Measurements from ENCODE around the gene ZNF768. TPM values are rescaled to one million over a fixed set of nuclear protein-coding genes. Genes with fewer than 3 reads are reported as not detected.

Gene ZNF768
- total RNA-seq, 4 donors from 2014 or later, result 8.8 to 41.3 (median 28.5) TPM

GRCh38 chr16:30555315-30556124, 29.2 kb upstream of the ZNF768 start:
- intact Hi-C loops (cut with DNase I; ENCODE audit: low total_unique reads), result no loop called here
- DNase-seq, result no peak
- Histone ChIP-seq H3K4me3 (no peak overlapping the region), H3K27ac (no peak overlapping the region), H3K4me1 (peaks cover 0 to 6% of the 10 kb centered on the region in 2 donors), H3K36me3 (no peaks in the 10 kb centered on the region), H3K27me3 (no peaks in the 10 kb centered on the region), H3K9me3 (no peaks in the 10 kb centered on the region)
- TF ChIP-seq POLR2A (IDR thresholded peaks at IDR 0.05), result no peak

GRCh38 chr16:30554557-30555314, 28.4 kb upstream of the ZNF768 start:
- no peak for DNase-seq
- Histone ChIP-seq H3K27ac (no peak overlapping the region), H3K27me3 (no peaks in the 10 kb centered on the region), H3K36me3 (no peaks in the 10 kb centered on the region), H3K4me3 (no peak overlapping the region), H3K9me3 (no peaks in the 10 kb centered on the region), H3K4me1 (peaks cover 0 to 6% of the 10 kb centered on the region in 2 donors)
- TF ChIP-seq POLR2A (IDR thresholded peaks at IDR 0.05) (no peak), CTCF (IDR thresholded peaks at IDR 0.05) (no peak)
- intact Hi-C loops (cut with DNase I; ENCODE audit: low total_unique reads), result no loop called here

GRCh38 chr16:30553393-30553899, 27.1 kb upstream of the ZNF768 start:
- Histone ChIP-seq H3K9me3 (no peaks in the 10 kb centered on the region), H3K27ac (no peak overlapping the region), H3K36me3 (no peaks in the 10 kb centered on the region), H3K4me3 (no peak overlapping the region), H3K4me1 (peaks cover 0 to 6% of the 10 kb centered on the region in 2 donors), H3K27me3 (no peaks in the 10 kb centered on the region)
- intact Hi-C loops (cut with DNase I; ENCODE audit: low total_unique reads), result no loop called here
- TF ChIP-seq POLR2A (IDR thresholded peaks at IDR 0.05) (no peak), CTCF (IDR thresholded peaks at IDR 0.05) (no peak)
- no peak for DNase-seq

GRCh38 chr16:30552956-30553355, 26.6 kb upstream of the ZNF768 start:
- intact Hi-C loops (cut with DNase I; ENCODE audit: low total_unique reads), result no loop called here

GRCh38 chr16:30551781-30552180, 25.4 kb upstream of the ZNF768 start:
- intact Hi-C loops (cut with DNase I; ENCODE audit: low total_unique reads), result no loop called here
- Histone ChIP-seq H3K36me3 (no peaks in the 10 kb centered on the region), H3K9me3 (no peaks in the 10 kb centered on the region), H3K27me3 (no peaks in the 10 kb centered on the region), H3K27ac (no peak overlapping the region), H3K4me1 (no peaks in the 10 kb centered on the region), H3K4me3 (no peak overlapping the region)
- no peak for DNase-seq
- TF ChIP-seq CTCF (IDR thresholded peaks at IDR 0.05) (no peak), POLR2A (IDR thresholded peaks at IDR 0.05) (no peak)

More at GRCh38 chr16:30552956-30553355, 26.6 kb upstream of the ZNF768 start:
- no peak for DNase-seq
- TF ChIP-seq CTCF (IDR thresholded peaks at IDR 0.05), result no peak
- TF ChIP-seq POLR2A (IDR thresholded peaks at IDR 0.05), result no peak
- no peak overlapping the region for H3K27ac ChIP-seq
- no peaks in the 10 kb centered on the region for H3K36me3 ChIP-seq
- peaks cover 0 to 6% of the 10 kb centered on the region in 2 donors for H3K4me1 ChIP-seq
- H3K27me3 ChIP-seq, result no peaks in the 10 kb centered on the region
- H3K4me3 ChIP-seq, result no peak overlapping the region
- no peaks in the 10 kb centered on the region for H3K9me3 ChIP-seq

Measured in uterus (tissue), 4 donors.